Testis (tissue), 3 donors: ENCODE measurements around the gene NAT9. TPM values are rescaled to one million over a fixed set of nuclear protein-coding genes. Genes with fewer than 3 reads are reported as not detected.

Source experiments
- DNase-seq: peaks from one replicate; pipeline ENCODE4 v3.0.0-alpha.2; 2019
- H3K27ac ChIP-seq, 2 donors: fragments of 200-600 bp; sonication (generic); one replicate each; pipeline ENCODE4 v1.5.1; 2019
- H3K27me3 ChIP-seq: fragments of 200-600 bp; sonication (generic); one replicate; pipeline ENCODE4 v1.5.1; 2019
- H3K36me3 ChIP-seq: fragments of 200-600 bp; sonication (generic); one replicate; pipeline ENCODE4 v1.5.1; 2017; ENCODE audit warnings: low read depth; ENCODE audit errors: missing control alignments
- H3K4me1 ChIP-seq: fragments of 200-600 bp; sonication (generic); one replicate; pipeline ENCODE4 v1.5.1; 2019
- H3K4me3 ChIP-seq, 2 donors: fragments of 200-600 bp; sonication (generic); one replicate each; pipeline ENCODE4 v1.5.1; 2017 to 2019
- H3K9me3 ChIP-seq: fragments of 200-600 bp; sonication (generic); one replicate; pipeline ENCODE4 v1.5.1; 2017
- POLR2A ChIP-seq: fragments of 450-650 bp; IDR thresholded peaks from one replicate; pipeline ENCODE4 v1.6.1; 2017; ENCODE audit warnings: antibody characterized with exemption, mild to moderate bottlenecking, moderate library complexity
- WGBS, 2 donors: methylation state at CpG; one replicate each; pipeline ENCODE4 v1.1.5; 2018; 5-methylcytosine and 5-hydroxymethylcytosine counted together
- intact Hi-C: fragments of 100-400 bp; cut with DNase I; formaldehyde crosslinking; loops from one replicate; pipeline ENCODE4 v1.15.1; 2023; ENCODE audit warnings: low total_unique reads
- polyA plus RNA-seq: library from polyadenylated mRNA; stranded (reverse); fragments of 350-450 nt; fragmentation: Illumina TruSeq; extraction: RNeasy Lipid Tissue Mini Kit (QIAGEN cat#74804); gene quantifications from one replicate; pipeline ENCODE4 v1.2.3, GENCODE V29; 2014; ENCODE audit warnings: low read depth, low replicate concordance; ENCODE audit not compliant: insufficient read depth
- total RNA-seq, 2 donors: library from RNA; depleted of rRNA; stranded (reverse); fragments of >200 nt; gene quantifications; one replicate each; pipeline ENCODE4 v1.2.3, GENCODE V29; 2016
- TF ChIP-seq, protein P1 (sequence below), 3 experiments: fragments of 450-650 bp in 2 of 3; fragments of 200-600 bp in 1 of 3; sonication (generic) in 1 of 3; IDR thresholded peaks; one replicate each; pipeline ENCODE4 v1.5.1; 2016 to 2019; ENCODE audit warnings: antibody characterized with exemption in 3 of 3, mild to moderate bottlenecking in 2 of 3, moderate library complexity in 1 of 3

Gene NAT9
- total and polyA plus RNA-seq, 3 donors from 2014 or later = 43.8 to 51.3 (median 45.6) TPM

DNA sequence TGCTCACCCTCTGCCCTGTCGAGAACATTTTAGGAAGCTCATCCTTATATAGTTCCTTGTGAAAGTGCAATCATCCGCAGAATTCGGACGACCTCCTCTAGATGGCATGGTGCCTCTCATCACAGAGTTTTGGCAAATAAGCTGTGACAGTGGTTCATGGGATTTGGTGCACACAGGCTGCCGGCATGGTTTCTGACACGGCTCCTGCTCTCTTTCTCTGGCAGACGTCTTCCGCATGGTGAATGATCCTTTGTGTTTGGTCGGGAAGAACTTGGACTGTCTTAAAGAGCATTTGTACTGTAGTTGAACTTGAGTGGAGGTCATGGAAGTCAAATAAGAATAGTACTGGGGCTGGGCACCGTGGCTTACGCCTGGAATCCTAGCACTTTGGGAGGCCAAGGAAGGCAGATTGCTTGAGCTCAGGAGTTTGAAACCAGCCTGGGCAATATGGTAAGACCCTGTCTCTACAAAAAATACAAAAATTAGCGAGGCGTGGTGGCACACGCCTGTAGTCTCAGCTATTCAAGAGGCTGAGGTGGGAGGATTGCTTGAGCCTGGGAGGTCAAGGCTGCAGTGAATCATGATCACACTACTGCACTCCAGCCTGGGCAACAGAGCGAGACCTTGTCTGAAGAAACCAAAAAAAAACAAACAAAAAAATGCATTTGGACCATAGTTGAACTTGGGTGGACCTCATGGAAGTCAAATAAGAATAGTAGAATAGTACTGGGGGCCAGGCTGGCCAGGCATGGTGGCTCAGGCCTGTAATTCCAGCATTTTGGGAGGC is 34.7 kb upstream of the NAT9 start:
- intact Hi-C loops = no loop called here
- H3K27me3 ChIP-seq = no peaks in the 10 kb centered on the region
- no peak overlapping the region for H3K27ac ChIP-seq
- H3K9me3 ChIP-seq = no peaks in the 10 kb centered on the region
- TF ChIP-seq, protein P1, sequence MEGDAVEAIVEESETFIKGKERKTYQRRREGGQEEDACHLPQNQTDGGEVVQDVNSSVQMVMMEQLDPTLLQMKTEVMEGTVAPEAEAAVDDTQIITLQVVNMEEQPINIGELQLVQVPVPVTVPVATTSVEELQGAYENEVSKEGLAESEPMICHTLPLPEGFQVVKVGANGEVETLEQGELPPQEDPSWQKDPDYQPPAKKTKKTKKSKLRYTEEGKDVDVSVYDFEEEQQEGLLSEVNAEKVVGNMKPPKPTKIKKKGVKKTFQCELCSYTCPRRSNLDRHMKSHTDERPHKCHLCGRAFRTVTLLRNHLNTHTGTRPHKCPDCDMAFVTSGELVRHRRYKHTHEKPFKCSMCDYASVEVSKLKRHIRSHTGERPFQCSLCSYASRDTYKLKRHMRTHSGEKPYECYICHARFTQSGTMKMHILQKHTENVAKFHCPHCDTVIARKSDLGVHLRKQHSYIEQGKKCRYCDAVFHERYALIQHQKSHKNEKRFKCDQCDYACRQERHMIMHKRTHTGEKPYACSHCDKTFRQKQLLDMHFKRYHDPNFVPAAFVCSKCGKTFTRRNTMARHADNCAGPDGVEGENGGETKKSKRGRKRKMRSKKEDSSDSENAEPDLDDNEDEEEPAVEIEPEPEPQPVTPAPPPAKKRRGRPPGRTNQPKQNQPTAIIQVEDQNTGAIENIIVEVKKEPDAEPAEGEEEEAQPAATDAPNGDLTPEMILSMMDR (IDR thresholded peaks at IDR 0.05) = no peak
- no peak for TF ChIP-seq POLR2A
- H3K36me3 ChIP-seq = no peaks in the 10 kb centered on the region
- H3K4me1 ChIP-seq = no peaks in the 10 kb centered on the region
- WGBS, 2 donors = 84 to 92% methylated on average over 14 to 15 of the region's 15 CpGs
- no peak overlapping the region for H3K4me3 ChIP-seq
- no peak for DNase-seq

DNA sequence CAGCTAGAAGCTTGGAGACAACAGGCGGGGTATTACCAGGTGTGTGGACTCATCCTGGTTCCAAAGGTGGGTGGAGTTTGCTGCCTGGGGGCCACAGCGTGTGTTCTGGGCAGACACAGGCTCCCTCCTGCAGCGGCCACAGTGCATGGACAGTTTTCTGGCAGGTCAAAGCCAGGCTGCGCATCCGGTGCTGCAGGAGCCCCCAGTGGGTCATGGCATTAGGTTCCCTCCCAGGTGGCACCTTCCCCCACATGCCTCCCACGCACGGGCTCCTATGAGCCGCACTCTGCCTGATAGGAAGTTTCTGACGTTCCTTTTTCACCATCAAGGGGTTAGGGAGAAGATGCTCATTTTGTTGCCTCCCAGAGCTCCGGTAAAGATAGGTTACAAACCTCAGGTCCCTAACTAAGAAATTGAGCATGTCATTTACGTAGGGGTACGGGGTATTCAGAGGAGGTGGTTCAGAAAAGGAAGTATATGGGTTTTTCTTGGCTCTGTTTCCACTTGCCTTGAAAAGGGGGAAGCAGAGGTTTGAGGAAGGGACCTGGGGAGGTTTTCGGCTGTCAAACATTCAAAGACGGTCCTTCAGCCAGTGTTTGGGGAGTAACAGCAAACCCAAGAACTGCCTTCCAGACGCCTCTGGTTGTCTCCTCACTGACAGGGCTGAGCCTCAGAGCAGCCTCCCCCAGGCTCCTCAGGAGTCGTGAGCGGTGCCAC is 32.7 kb upstream of the NAT9 start:
- Histone ChIP-seq H3K36me3 (no peaks in the 10 kb centered on the region), H3K4me3 (no peak overlapping the region), H3K27ac (no peak overlapping the region), H3K9me3 (no peaks in the 10 kb centered on the region), H3K27me3 (no peaks in the 10 kb centered on the region), H3K4me1 (no peaks in the 10 kb centered on the region)
- DNase-seq = no peak
- 81 to 85% methylated on average over 15 to 17 of the region's 17 CpGs for WGBS, 2 donors
- TF ChIP-seq POLR2A = no peak
- TF ChIP-seq, protein P1 (IDR thresholded peaks at IDR 0.05) = no peak
- intact Hi-C loops = no loop called here

DNA sequence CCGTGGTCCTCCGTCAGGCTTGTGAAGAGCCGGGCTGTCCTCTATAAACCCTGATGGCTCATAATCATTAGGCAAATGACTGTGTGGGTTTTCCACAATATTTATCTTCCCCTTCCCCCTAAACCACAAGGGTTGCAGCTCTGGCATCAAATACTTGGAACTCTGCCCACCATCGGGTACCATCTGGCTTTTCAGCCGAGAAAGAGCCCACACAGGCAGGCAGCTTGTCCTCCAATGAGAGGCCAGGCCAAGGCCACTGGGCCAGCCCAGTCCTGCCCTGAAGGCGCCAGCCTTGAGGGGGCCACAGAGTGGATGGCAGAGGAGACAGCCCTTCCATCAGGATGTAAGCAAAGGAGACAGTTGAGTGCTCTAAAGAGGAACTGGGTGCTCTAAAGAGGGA is 31.8 kb upstream of the NAT9 start:
- Histone ChIP-seq H3K4me1 (no peaks in the 10 kb centered on the region), H3K4me3 (no peak overlapping the region), H3K9me3 (no peaks in the 10 kb centered on the region), H3K27ac (no peak overlapping the region), H3K27me3 (no peaks in the 10 kb centered on the region), H3K36me3 (no peaks in the 10 kb centered on the region)
- intact Hi-C loops = no loop called here
- WGBS, 2 donors = 82 to 83% methylated on average over 4 to 6 of the region's 6 CpGs
- DNase-seq = no peak
- TF ChIP-seq, protein P1 (IDR thresholded peaks at IDR 0.05) = no peak
- no peak for TF ChIP-seq POLR2A

DNA sequence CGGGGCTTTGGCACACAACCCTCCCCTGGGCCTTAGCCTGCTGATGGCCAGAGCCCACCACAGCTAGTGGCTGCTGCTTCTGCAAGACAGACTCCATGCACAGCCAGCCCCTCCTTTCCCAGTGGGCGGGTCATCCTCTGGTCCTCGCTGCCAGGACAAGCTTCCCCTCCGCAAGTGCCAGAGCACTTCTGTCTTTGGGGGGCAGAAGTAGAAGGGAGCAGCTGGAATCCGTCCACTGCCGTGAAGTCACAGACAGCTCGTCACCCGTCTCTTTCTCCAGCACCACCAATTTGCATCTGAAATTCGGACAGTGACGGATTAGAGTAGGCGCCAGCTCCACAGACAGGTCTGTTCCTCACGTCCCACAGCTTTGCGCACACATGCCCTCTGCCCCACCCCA is 31.3 kb upstream of the NAT9 start:
- Histone ChIP-seq H3K36me3 (no peaks in the 10 kb centered on the region), H3K27ac (no peak overlapping the region), H3K9me3 (no peaks in the 10 kb centered on the region), H3K4me3 (no peak overlapping the region), H3K4me1 (no peaks in the 10 kb centered on the region), H3K27me3 (no peaks in the 10 kb centered on the region)
- WGBS, 2 donors = 92 to 94% methylated on average over 6 to 13 of the region's 13 CpGs
- no peak for TF ChIP-seq POLR2A
- TF ChIP-seq, protein P1 (IDR thresholded peaks at IDR 0.05) = no peak
- intact Hi-C loops = no loop called here
- no peak for DNase-seq
